Measurements from ENCODE around the gene SEZ6. TPM values are rescaled to one million over a fixed set of nuclear protein-coding genes. Genes with fewer than 3 reads are reported as not detected.
A peak's percentile ranks its signal among the peaks of the same experiment; 100 is the strongest.

SEZ6 gene
- total and polyA plus RNA-seq, 8 donors = under 0.01 to 21.4 (median 0.37) TPM; not detected in 2

DNA sequence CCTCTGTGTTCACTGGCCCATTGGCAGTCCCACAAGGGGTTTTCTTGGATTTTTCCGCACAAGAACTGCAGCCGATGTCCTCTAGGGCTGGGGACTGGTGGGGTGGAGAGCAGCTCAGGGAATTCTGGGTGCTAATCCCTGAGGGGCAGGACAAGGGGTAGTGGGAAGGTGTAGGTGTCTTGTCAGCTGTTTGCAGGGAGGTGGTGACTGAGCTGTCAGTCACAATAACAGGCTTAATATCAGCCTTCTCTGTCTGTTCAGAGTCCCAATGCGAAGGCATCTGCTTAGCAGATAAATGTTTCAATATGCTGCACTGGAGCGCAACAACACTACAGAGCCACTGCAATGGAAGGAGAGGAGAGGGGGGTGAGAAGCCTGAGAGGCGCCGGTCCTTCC, 92.9 kb downstream of the SEZ6 start:
- Histone ChIP-seq H3K27me3 (no peaks in the 10 kb centered on the region), H3K36me3 (peaks cover 88 to 100% (median 100%) of the 10 kb centered on the region in 4 donors), H3K4me3 (no peak overlapping the region), H3K27ac (peak overlapping the region in 1 of 5 donors; percentile 34), H3K4me1 (peaks cover 22 to 43% (median 24%) of the 10 kb centered on the region in 4 donors), H3K9me3 (no peaks in the 10 kb centered on the region)
- intact Hi-C loops (cut with DNase I; ENCODE audit: low total_unique reads) = no loop called here
- no peak for DNase-seq
- 90 to 95% (median 93%) methylated on average over 6 of the region's 6 CpGs for WGBS, 5 donors
- no peak for TF ChIP-seq POLR2AphosphoS5 (IDR thresholded peaks at IDR 0.05)
- no peak for TF ChIP-seq EP300 (IDR thresholded peaks at IDR 0.05)
- TF ChIP-seq, protein P1, sequence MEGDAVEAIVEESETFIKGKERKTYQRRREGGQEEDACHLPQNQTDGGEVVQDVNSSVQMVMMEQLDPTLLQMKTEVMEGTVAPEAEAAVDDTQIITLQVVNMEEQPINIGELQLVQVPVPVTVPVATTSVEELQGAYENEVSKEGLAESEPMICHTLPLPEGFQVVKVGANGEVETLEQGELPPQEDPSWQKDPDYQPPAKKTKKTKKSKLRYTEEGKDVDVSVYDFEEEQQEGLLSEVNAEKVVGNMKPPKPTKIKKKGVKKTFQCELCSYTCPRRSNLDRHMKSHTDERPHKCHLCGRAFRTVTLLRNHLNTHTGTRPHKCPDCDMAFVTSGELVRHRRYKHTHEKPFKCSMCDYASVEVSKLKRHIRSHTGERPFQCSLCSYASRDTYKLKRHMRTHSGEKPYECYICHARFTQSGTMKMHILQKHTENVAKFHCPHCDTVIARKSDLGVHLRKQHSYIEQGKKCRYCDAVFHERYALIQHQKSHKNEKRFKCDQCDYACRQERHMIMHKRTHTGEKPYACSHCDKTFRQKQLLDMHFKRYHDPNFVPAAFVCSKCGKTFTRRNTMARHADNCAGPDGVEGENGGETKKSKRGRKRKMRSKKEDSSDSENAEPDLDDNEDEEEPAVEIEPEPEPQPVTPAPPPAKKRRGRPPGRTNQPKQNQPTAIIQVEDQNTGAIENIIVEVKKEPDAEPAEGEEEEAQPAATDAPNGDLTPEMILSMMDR (IDR thresholded peaks at IDR 0.05) = no peak
- TF ChIP-seq POLR2A (IDR thresholded peaks at IDR 0.05) = no peak

DNA sequence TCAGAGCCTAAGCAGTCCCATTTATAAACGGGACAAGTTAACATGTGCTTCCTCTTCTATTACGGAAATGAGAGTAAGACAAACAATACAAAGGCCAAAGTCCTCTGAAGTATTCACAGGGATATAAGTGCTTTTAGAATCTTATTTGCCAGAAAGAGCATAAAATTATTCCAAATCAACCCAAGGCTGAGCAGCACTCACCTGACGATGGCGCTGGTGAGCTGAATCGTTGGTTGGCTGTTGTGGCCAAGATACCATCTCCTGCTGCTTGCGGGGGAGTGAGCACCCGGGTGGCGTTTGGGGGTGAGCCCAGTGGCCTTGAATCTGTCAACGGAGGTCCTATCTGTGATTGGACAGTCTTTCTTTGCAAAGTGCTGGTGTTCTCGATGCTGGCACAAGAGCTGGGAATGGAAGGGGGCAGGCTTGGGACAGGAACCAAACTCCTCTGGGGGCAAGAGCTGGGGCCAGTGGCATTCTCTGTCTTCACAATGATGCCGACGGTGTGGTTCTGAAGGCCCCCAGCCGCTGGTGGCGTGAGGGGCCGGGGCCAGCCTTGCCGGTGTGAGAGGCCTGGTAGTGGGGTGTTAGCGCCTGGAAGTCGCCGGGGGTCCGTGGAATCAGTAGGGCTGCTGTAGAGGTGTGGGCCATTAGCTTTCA, 93.4 kb downstream of the SEZ6 start:
- Histone ChIP-seq H3K27me3 (no peaks in the 10 kb centered on the region), H3K4me1 (peaks cover 24 to 48% (median 30%) of the 10 kb centered on the region in 4 donors), H3K36me3 (peaks cover 87 to 100% (median 100%) of the 10 kb centered on the region in 4 donors), H3K4me3 (no peak overlapping the region), H3K27ac (peak overlapping the region in 1 of 5 donors; percentile 34), H3K9me3 (no peaks in the 10 kb centered on the region)
- WGBS, 5 donors = 62 to 77% (median 64%) methylated on average over 17 to 20 of the region's 20 CpGs
- TF ChIP-seq, protein P1 (IDR thresholded peaks at IDR 0.05) = peak in 1 of 7 experiments; percentile 21
- TF ChIP-seq POLR2AphosphoS5 (IDR thresholded peaks at IDR 0.05) = no peak
- intact Hi-C loops (cut with DNase I; ENCODE audit: low total_unique reads) = no loop called here
- no peak for DNase-seq

DNA sequence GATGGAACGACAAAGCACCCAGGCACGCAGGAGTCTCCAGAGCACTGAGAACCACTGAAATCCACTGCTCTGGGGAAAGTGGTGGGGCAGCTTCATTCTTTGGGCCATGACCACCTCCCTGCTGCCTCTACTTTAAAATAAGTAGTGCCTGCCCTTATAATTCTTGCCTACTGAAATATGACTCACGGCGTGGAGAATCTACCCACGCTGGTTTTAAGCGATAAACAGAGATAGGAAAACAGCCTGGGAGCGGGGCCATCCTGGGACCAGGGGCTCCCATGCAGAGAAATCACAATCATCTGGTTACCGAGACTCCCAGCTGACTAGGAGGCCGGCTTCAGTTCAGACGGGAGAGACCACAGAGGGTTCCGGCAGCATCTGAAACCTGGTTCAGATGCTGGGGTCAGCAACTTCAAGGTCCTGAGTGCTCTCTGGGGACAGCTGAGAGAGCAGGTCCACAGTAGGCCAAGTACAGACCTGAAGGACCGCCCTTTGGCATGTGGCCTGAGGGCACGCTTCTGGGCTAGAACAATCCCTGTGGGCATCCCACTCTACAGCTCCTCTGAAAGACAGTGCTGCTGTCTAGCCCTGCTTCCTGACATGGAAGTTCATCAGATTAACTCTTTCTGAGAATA, 94.3 kb downstream of the SEZ6 start:
- Histone ChIP-seq H3K27me3 (no peaks in the 10 kb centered on the region), H3K4me3 (no peak overlapping the region), H3K9me3 (no peaks in the 10 kb centered on the region), H3K27ac (peak overlapping the region in 2 of 5 donors; percentile 19 to 34), H3K4me1 (peaks cover 24 to 56% (median 37%) of the 10 kb centered on the region in 4 donors), H3K36me3 (peaks cover 86 to 100% (median 100%) of the 10 kb centered on the region in 4 donors)
- DNase-seq = no peak
- intact Hi-C loops (cut with DNase I; ENCODE audit: low total_unique reads) = no loop called here
- no peak for TF ChIP-seq EP300 (IDR thresholded peaks at IDR 0.05)
- TF ChIP-seq POLR2A (IDR thresholded peaks at IDR 0.05) = no peak
- TF ChIP-seq POLR2AphosphoS5 (IDR thresholded peaks at IDR 0.05) = no peak
- TF ChIP-seq, protein P1 (IDR thresholded peaks at IDR 0.05) = no peak
- WGBS, 5 donors = 88 to 95% (median 91%) methylated on average over 13 of the region's 13 CpGs

DNA sequence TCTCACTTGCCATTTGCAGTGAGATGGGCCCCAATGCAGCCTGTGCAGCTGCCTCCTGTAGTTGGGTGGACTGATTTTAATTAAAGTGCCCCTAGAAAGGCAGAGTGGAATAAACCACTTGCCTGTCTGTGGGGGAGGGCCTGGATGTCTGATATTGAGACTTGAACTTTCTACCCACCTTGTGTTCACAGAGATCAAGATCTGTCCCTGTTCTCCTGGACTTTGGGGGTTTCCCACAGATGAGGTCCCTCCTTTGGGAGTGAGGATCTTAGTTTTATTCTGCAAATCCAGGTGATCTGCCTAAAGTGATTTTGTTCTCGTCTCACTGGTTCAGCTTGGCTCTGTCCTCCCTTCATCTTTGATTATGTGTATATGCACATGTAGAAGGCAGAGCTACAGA, 95.3 kb downstream of the SEZ6 start:
- WGBS, 5 donors = 83 to 97% (median 87%) methylated on average over 1 of the region's 1 CpG
- Histone ChIP-seq H3K36me3 (peaks cover 86 to 100% (median 100%) of the 10 kb centered on the region in 4 donors), H3K4me1 (peaks cover 24 to 52% (median 37%) of the 10 kb centered on the region in 4 donors), H3K9me3 (no peaks in the 10 kb centered on the region), H3K27me3 (no peaks in the 10 kb centered on the region), H3K27ac (no peak overlapping the region), H3K4me3 (no peak overlapping the region)
- intact Hi-C loops (cut with DNase I; ENCODE audit: low total_unique reads) = no loop called here
- TF ChIP-seq EP300 (IDR thresholded peaks at IDR 0.05) (no peak), POLR2A (IDR thresholded peaks at IDR 0.05) (no peak), POLR2AphosphoS5 (IDR thresholded peaks at IDR 0.05) (no peak)
- TF ChIP-seq, protein P1 (IDR thresholded peaks at IDR 0.05) = no peak
- no peak for DNase-seq

All from stomach (tissue), 9 donors.